HG02588 (cell line): ENCODE data around the gene ALPI.

Experiments
- ATAC-seq: cut with Tn5 transposase; IDR thresholded peaks from one replicate; pipeline ENCODE4 v1.9.1; 2021; ENCODE audit warnings: mild to moderate bottlenecking, moderate library complexity; ENCODE audit not compliant: unreplicated experiment

ALPI gene

GRCh38 chr2:232483311-232483922, 27.5 kb downstream of the ALPI start:
- ATAC-seq = no peak

DNA sequence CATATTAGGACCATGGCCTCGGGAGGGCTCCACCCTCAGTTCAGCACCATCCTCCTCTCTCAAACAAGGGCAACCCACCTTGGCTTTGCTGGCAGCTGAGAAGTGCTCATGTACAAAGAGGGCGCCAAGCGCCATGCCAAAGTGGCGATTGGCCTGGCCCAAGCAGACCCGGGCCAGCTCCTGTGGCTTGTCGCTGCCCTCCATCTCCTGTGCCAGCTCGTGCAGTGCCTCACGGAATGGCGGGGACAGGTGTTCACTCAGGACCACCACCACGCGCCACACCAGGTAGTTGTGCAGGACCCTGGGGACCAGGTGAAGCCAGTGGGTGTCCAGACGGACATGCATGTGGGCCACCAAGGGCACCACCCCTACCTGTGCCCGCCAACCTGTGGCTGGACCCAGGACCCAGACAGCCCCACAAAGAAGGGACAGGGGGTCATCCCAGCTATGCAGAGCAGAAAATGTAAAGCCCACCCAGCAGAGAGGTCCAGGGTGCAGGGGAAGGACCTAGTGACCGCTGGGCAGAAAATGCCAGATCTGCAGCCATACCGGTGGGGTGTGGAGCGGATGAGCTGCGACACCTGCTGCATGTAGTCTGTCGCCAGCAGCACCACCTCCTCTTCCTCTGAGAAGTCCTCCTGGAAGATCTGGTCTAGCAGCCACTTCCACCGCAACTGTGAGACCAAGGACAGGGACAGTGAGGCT, 28.1 kb downstream of the ALPI start:
- ATAC-seq = no peak

- no peak for ATAC-seq
These were observed 28.8 kb downstream of the ALPI start for GRCh38 chr2:232484628-232485347.

- no peak for ATAC-seq
These were observed 29.4 kb downstream of the ALPI start for GRCh38 chr2:232485348-232485756.

DNA sequence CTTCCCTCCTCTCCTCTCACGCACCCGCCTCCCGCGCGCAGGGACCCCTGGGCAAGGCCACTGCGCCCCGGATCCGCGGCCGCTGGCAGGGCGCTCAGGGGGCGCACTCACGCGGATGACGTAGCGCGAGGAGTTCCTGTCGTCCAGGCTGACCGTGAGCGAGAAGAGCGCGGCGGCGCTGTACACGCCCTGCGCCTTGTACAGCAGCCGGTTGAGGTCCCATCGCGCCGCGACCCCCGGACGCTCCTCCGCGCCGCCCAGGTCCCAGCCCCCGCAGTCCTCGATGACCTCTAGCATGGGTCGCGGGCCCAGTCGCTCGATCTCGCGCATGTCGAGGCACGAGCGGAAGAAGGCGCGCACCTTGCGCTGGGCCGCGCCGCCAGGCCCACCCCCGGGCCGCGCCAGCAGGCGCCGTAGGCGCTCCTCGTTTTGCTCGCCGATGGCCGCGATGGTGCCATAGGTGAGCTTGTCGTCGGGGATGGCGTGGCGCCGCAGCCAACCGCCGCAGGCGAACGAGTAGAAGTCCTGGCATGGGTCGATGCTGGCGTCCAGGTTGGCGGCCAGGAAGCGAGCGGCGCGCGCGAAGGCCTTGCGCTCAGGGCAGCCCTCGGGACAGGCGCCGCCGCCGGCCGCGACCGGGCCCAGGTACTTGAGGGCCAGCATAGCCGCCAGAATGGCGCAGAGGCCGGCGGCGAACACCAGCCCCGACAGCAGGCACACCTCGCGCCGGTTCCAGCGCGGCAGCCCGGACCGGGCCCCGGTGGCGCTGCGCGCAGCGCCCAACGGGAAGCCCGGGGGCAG, 30.0 kb downstream of the ALPI start:
- no peak for ATAC-seq

DNA sequence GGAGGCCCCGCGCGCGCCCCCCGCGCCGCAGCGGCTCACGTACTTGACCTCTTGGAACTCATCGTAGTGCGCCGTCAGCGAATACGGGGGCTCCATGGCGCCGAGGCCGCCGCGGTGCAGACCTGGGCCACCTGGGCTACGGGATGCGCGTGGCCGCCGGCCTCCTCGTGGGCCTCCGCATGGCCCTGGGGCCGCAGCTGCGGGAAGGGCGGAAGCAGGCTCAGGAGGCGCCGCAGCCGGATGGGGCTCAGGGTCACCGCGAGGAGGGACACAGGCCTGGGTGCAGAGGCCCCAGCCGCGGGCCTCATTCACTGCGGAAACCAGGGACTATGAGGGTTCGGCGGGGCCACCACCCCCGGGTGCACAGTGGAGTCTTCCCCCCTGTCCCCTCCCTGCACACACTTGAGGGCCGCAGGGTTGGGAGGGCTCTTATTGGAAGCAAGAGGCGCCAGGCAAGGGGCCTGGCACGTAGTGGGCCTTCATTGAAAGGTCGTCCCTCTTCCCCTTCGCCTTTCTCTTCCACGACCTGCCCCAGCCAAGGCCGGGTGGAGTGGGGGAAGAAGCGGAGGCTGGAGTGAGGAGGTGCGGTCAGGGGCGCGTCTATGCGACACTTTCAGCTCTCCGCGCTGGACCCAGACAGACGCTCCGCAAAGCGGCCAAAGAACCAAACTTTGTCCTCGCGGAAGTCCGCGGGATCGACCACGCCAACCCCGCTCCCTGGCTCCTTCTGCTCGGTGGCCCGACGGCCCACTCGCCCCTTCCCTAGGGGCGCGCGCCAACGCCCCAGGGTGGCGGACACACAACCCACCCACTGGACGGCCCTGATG, 30.8 kb downstream of the ALPI start:
- no peak for ATAC-seq

GRCh38 chr2:232487385-232488096, 31.6 kb downstream of the ALPI start, which contains the start of gene ECEL1:
Gene ECEL1, minus strand, starts transcription at chr2:232487834. Its CDS starts 1,181 bp downstream, at chr2:232486653.
- no peak for ATAC-seq

- no peak for ATAC-seq
These were observed 32.3 kb downstream of the ALPI start for GRCh38 chr2:232488097-232488711.

DNA sequence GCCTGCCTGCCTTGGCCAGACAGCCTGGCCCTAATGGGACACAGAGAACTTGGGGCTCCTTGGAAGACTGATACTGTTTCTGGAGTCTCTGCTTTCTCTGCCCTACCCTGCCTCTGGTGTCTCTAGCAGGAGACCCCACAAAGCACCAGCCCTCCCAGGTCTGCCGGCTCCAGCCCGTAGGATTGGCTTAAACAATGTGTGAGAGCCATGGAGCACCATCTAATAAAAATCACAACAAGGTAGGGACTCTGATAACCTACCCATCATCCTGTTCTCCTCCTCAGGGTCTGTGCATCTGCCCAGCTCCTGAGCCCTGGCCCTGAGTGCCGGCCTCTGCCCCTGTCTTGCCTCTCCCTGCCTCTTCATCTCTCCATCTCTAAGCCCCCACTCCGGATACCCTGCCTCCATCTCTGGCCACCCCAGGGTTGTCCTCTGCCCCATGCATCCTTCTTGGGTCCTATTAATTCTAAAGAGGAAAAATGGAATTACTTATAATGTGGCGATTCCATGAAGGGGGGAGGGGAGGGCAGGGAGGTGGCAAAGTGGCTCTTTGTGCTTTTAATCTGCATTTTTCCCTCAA, 32.9 kb downstream of the ALPI start:
- ATAC-seq = no peak

GRCh38 chr2:232489516-232490220, 33.7 kb downstream of the ALPI start:
- no peak for ATAC-seq

DNA sequence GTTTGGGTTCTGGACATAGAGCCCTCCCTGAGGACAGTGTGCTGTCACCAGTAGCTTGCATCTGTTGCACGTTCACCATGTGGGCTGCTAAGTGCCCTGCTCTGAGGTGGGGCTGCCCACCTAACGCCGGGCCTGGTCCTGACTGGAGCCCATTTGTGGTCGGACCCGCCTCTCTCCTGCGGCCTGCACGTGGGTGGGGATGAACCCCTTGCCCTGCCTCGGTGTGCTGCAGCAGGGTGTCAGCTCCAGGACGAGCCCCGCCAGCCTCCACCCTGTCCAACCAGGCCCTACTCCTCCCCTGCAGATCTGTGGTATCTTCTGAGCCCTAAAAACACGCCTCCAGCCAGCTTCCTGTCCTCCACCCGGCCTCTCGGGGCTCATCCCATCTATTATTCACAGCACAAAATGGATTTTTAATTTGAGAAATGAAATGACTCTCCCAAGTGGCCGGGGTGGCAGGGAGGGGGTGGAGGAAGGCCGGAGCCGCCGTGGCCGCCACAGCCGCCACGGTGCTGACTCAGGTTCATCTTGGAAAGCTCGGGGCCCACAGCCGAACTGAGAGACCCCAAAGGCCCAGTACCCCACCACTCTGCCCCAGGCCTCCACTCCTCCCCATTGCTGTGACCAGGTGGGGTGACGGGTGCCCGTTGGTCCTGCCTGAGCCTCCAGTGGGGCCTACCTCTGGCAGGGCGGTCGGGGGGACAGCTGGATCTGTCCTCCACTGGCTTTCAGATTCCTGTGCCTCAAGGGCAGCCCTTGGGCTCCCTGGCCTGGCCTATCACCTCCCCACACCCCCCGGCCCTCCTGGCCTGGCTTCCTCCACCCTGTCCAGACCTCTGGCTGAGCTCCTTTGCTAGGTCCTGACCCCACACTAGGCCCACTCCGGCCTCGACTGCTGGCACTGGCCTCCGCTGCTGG, 34.5 kb downstream of the ALPI start:
- no peak for ATAC-seq

DNA sequence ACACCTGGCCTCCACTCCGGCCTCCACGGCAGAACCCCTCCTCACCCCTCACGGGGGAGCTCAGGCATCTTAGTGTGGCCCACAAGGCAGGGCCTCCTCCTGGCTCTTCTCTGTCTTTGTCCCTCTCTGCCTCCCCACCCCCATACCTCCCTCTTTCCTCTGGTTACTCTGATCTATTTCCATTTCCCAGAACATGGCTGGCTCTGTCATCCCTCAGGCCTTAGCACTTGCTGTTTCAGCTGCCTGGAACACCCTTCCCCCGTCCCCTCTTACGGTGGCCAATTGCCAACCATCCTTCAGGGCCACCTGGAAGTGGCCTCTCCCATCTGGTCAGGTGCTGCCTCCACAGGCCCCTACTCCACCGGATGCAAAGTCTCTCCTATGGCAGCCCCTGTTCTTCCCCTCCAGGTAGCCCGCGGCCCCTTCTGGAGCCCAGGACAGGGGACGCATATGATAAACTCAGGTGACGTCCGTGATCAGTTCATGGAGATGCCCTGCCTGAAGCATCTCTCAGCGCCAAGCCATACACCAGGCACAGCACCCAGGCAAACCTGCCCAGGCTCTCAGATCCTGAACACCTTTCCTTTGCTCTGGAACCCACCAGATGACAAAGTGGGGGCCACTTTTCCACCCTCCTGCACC, 35.3 kb downstream of the ALPI start:
- ATAC-seq = no peak

GRCh38 chr2:232492236-232492848, 36.4 kb downstream of the ALPI start:
- ATAC-seq = no peak

GRCh38 chr2:232492963-232493700, 37.2 kb downstream of the ALPI start:
- no peak for ATAC-seq

DNA sequence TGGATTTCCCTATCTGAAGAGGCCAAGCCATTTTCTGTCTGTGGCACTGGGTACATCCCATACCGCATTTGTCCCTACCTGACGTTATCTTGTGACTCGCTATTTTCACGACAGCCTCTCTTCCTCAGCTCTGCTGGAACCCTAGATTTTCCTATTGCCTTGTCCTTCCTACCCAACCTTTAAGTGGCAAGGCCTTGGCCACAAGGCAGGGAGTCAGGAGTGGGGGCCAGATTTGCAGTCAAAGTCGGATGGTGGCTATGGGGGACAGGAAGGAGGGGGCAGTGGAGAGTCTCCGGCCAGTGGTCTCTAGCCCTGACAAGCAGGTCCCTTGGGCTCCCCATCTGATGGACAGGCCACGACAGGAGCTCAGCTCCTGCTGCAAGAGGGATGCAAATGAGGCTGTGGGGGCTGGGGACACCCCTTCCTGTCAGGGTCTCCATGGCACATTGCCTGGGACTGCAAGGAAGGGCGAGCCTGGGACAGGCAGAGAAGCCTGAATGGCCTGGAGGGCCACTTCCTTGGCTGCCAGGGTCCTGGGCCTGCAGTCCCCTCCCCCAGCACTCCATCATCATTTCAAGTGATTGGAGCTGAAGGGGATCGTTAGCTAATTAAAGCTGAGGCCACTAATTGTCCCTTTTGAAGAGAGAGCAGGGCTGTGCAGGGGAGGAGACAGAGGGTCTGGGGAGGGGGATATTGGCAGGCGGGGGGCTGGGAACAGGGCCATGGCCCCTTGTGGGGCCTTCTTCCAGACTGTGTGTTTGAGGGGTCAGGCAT, 37.9 kb downstream of the ALPI start:
- ATAC-seq = no peak
